PC-9 (cell line): ENCODE measurements around the gene TCTN2.

ENCODE experiments used
- EZH2 ChIP-seq: fragments of 200-600 bp; sonication (generic); IDR thresholded peaks from 2 replicates; pipeline ENCODE4 v1.8.0; 2017; ENCODE audit warnings: antibody characterized with exemption, low read depth
- TF ChIP-seq, protein P1 (sequence below): fragments of 200-600 bp; sonication (generic); conservative IDR thresholded peaks from 2 replicates; pipeline ENCODE4 v1.6.1; 2017; ENCODE audit warnings: mixed run types, antibody characterized with exemption, mild to moderate bottlenecking, moderate library complexity

DNA sequence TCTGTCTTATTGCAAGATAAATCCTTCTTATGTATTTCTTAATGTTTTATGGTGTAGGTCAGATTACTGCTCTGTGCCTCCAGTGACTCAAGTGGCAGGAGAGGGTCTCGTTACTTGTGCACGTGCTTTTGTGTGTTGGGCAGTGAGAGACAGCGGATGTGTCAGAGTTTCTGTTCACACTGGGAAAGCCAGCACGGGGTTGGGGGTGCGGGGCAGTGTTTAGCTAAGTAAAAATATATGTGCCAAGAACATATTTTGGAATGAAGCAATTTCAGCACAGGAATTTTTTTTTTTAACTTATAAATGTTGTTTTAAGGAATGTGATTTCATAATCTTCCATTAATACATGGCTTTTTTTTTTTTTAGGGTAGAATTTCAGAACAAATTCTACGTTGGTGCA is 86.6 kb downstream of the TCTN2 start:
- TF ChIP-seq, protein P1, sequence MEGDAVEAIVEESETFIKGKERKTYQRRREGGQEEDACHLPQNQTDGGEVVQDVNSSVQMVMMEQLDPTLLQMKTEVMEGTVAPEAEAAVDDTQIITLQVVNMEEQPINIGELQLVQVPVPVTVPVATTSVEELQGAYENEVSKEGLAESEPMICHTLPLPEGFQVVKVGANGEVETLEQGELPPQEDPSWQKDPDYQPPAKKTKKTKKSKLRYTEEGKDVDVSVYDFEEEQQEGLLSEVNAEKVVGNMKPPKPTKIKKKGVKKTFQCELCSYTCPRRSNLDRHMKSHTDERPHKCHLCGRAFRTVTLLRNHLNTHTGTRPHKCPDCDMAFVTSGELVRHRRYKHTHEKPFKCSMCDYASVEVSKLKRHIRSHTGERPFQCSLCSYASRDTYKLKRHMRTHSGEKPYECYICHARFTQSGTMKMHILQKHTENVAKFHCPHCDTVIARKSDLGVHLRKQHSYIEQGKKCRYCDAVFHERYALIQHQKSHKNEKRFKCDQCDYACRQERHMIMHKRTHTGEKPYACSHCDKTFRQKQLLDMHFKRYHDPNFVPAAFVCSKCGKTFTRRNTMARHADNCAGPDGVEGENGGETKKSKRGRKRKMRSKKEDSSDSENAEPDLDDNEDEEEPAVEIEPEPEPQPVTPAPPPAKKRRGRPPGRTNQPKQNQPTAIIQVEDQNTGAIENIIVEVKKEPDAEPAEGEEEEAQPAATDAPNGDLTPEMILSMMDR = no peak
- TF ChIP-seq EZH2 = no peak
